MG63 (cell line): Measurements from ENCODE around the gene ADPRS. TPM values are rescaled to one million over a fixed set of nuclear protein-coding genes. Genes with fewer than 3 reads are reported as not detected.
A peak's percentile ranks its signal among the peaks of the same experiment; 100 is the strongest.

Experiments used
- DNase-seq: peaks from one replicate; pipeline ENCODE4 v3.0.0-alpha.2; 2020
- H3K27me3 ChIP-seq: fragments of 250-450 bp; sonication (Bioruptor Pico); 2 replicates; pipeline ENCODE4 v1.5.1; 2020; ENCODE audit warnings: mild to moderate bottlenecking, moderate library complexity
- H3K36me3 ChIP-seq: fragments of 250-450 bp; sonication (Bioruptor Pico); 2 replicates; pipeline ENCODE4 v1.5.1; 2020; ENCODE audit warnings: mild to moderate bottlenecking, moderate library complexity
- H3K4me3 ChIP-seq: fragments of 250-450 bp; sonication (Bioruptor Pico); 2 replicates; pipeline ENCODE4 v1.5.1; 2020; ENCODE audit warnings: mild to moderate bottlenecking, moderate library complexity
- H3K9me3 ChIP-seq: fragments of 250-450 bp; sonication (Bioruptor Pico); 2 replicates; pipeline ENCODE4 v1.5.1; 2020; ENCODE audit warnings: mild to moderate bottlenecking, moderate library complexity
- total RNA-seq: library from RNA; depleted of rRNA; stranded (reverse); fragments of >200 nt; shearing (Covaris generic); gene quantifications from 2 replicates; pipeline ENCODE4 v1.2.3, GENCODE V29; 2014; ENCODE audit warnings: low replicate concordance

Gene ADPRS
- total RNA-seq, 1 experiment from 2014 or later, result 64.5 TPM

GRCh38 chr1:36119456-36119855 is 30.8 kb downstream of the ADPRS start:
- peak; percentile 33 for DNase-seq
- no peaks in the 10 kb centered on the region for H3K9me3 ChIP-seq
- H3K4me3 ChIP-seq, result no peak overlapping the region
- H3K36me3 ChIP-seq, result no peaks in the 10 kb centered on the region
- no peaks in the 10 kb centered on the region for H3K27me3 ChIP-seq

- H3K9me3 ChIP-seq, result no peaks in the 10 kb centered on the region
- H3K36me3 ChIP-seq, result no peaks in the 10 kb centered on the region
- DNase-seq, result no peak
- H3K4me3 ChIP-seq, result no peak overlapping the region
- H3K27me3 ChIP-seq, result no peaks in the 10 kb centered on the region
These were observed 33.7 kb downstream of the ADPRS start for GRCh38 chr1:36122062-36123030.

GRCh38 chr1:36123356-36123755 is 34.7 kb downstream of the ADPRS start:
- H3K27me3 ChIP-seq, result no peaks in the 10 kb centered on the region
- H3K36me3 ChIP-seq, result no peaks in the 10 kb centered on the region
- H3K4me3 ChIP-seq, result no peak overlapping the region
- H3K9me3 ChIP-seq, result no peaks in the 10 kb centered on the region
- DNase-seq, result no peak

GRCh38 chr1:36124404-36125128 is 35.9 kb downstream of the ADPRS start:
- Histone ChIP-seq H3K4me3 (no peak overlapping the region), H3K9me3 (no peaks in the 10 kb centered on the region), H3K27me3 (no peaks in the 10 kb centered on the region), H3K36me3 (no peaks in the 10 kb centered on the region)
- DNase-seq, result no peak

GRCh38 chr1:36125129-36125991 is 36.7 kb downstream of the ADPRS start, which contains the start of gene COL8A2:
COL8A2 (minus strand) TSS chr1:36125222; CDS start chr1:36100242, 24,980 bp downstream.
- Histone ChIP-seq H3K36me3 (no peaks in the 10 kb centered on the region), H3K27me3 (no peaks in the 10 kb centered on the region), H3K9me3 (no peaks in the 10 kb centered on the region), H3K4me3 (no peak within 1 kb of the TSS)
- DNase-seq, result no peak

GRCh38 chr1:36126005-36126716 is 37.5 kb downstream of the ADPRS start:
- no peak overlapping the region for H3K4me3 ChIP-seq
- no peak for DNase-seq
- H3K27me3 ChIP-seq, result no peaks in the 10 kb centered on the region
- H3K36me3 ChIP-seq, result no peaks in the 10 kb centered on the region
- no peaks in the 10 kb centered on the region for H3K9me3 ChIP-seq

- DNase-seq, result no peak
- H3K4me3 ChIP-seq, result no peak overlapping the region
- H3K9me3 ChIP-seq, result no peaks in the 10 kb centered on the region
- H3K27me3 ChIP-seq, result no peaks in the 10 kb centered on the region
- H3K36me3 ChIP-seq, result no peaks in the 10 kb centered on the region
These were observed 38.3 kb downstream of the ADPRS start for GRCh38 chr1:36126797-36127500.

GRCh38 chr1:36128126-36128904 is 39.6 kb downstream of the ADPRS start:
- Histone ChIP-seq H3K27me3 (no peaks in the 10 kb centered on the region), H3K36me3 (no peaks in the 10 kb centered on the region), H3K9me3 (no peaks in the 10 kb centered on the region), H3K4me3 (no peak overlapping the region)
- DNase-seq, result peak; percentile 43

GRCh38 chr1:36128905-36129206 is 40.2 kb downstream of the ADPRS start:
- DNase-seq, result no peak
- no peak overlapping the region for H3K4me3 ChIP-seq
- H3K9me3 ChIP-seq, result no peaks in the 10 kb centered on the region
- H3K36me3 ChIP-seq, result no peaks in the 10 kb centered on the region
- no peaks in the 10 kb centered on the region for H3K27me3 ChIP-seq

GRCh38 chr1:36132029-36132428 is 43.3 kb downstream of the ADPRS start:
- no peak for DNase-seq
- H3K4me3 ChIP-seq, result no peak overlapping the region
- no peaks in the 10 kb centered on the region for H3K9me3 ChIP-seq
- peaks cover 20% of the 10 kb centered on the region for H3K36me3 ChIP-seq
- no peaks in the 10 kb centered on the region for H3K27me3 ChIP-seq

GRCh38 chr1:36133484-36133883 is 44.8 kb downstream of the ADPRS start:
- Histone ChIP-seq H3K36me3 (peaks cover 34% of the 10 kb centered on the region), H3K27me3 (no peaks in the 10 kb centered on the region), H3K9me3 (no peaks in the 10 kb centered on the region), H3K4me3 (no peak overlapping the region)
- peak; percentile 97 for DNase-seq

GRCh38 chr1:36134031-36134430 is 45.3 kb downstream of the ADPRS start:
- Histone ChIP-seq H3K27me3 (no peaks in the 10 kb centered on the region), H3K9me3 (no peaks in the 10 kb centered on the region), H3K36me3 (peaks cover 36% of the 10 kb centered on the region), H3K4me3 (no peak overlapping the region)
- DNase-seq, result no peak

- no peaks in the 10 kb centered on the region for H3K9me3 ChIP-seq
- peak; percentile 57 for DNase-seq
- H3K36me3 ChIP-seq, result peaks cover 43% of the 10 kb centered on the region
- H3K27me3 ChIP-seq, result no peaks in the 10 kb centered on the region
- no peak overlapping the region for H3K4me3 ChIP-seq
These were observed 46.0 kb downstream of the ADPRS start for GRCh38 chr1:36134505-36135329.

GRCh38 chr1:36135330-36135667 is 46.6 kb downstream of the ADPRS start:
- DNase-seq, result no peak
- no peak overlapping the region for H3K4me3 ChIP-seq
- H3K27me3 ChIP-seq, result no peaks in the 10 kb centered on the region

More at GRCh38 chr1:36135330-36135667, 46.6 kb downstream of the ADPRS start:
- H3K36me3 ChIP-seq, result peaks cover 49% of the 10 kb centered on the region
- H3K9me3 ChIP-seq, result no peaks in the 10 kb centered on the region
